HG03095 (cell line): ENCODE data around the gene MRS2.
"Not testable (repeated sequence)": the region's sequence is repeated elsewhere in the genome, so short reads cannot be mapped to it uniquely, and the experiment has no call there.

ENCODE experiments used
- ATAC-seq: cut with Tn5 transposase; IDR thresholded peaks from one replicate; pipeline ENCODE4 v1.9.1; 2021; ENCODE audit warnings: moderate library complexity; ENCODE audit not compliant: unreplicated experiment

The MRS2 gene

GRCh38 chr6:24402697-24403500, at the start of gene MRS2:
MRS2 (plus strand) TSS chr6:24402936; CDS start chr6:24403047, 111 bp downstream.
- peak; percentile 94 for ATAC-seq

- no peak for ATAC-seq
These were observed 48.9 kb upstream of the MRS2 start for GRCh38 chr6:24353861-24354260.

DNA sequence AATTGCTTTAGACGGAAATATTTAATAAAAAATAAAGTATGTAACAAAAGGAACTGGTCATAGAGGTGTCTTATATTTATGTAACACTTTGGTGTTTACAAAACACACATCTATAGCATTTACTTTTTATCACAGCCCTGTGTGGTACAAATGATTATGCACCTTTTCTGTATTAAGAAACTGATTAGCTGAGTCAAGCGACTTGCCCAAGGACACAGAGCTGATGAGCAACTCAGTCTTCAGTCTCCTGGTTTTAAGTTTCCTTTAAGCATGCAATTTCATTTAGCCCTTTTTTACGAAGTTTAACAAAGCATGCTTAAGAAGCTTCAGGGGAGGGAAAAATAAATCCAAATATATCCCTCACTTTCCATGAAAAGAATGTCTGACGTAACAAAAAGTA, 47.3 kb upstream of the MRS2 start:
- ATAC-seq: no peak

DNA sequence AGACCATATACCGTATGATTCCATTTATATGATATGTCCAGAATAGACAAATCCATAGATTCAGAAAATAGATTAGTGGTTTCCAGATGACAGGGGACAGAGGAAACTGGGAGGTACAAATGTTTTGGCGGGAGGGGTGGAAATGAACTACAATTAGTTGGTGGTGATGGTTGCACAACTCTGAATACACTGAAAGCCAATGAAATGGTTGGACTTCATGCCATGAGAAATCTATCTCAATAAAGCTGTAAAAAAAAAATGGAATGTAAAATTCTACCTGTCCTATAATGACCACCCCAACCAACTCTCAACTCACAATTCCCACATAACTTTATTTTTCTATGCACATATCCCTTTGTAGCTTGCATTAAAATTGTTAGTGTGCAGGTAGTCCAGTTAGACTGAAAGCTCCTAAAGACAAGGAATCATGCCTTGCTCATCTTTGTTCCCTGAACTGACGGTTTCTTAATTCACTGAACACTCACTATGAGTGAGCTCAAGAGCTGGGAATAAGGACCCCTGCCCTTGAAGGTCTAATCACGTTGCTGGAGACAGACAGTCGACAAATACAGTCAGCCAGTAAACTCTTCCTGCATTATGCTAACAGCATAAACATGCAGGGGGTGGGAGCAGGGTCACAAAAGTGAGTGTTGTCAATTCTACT, 46.3 kb upstream of the MRS2 start:
- no peak for ATAC-seq

DNA sequence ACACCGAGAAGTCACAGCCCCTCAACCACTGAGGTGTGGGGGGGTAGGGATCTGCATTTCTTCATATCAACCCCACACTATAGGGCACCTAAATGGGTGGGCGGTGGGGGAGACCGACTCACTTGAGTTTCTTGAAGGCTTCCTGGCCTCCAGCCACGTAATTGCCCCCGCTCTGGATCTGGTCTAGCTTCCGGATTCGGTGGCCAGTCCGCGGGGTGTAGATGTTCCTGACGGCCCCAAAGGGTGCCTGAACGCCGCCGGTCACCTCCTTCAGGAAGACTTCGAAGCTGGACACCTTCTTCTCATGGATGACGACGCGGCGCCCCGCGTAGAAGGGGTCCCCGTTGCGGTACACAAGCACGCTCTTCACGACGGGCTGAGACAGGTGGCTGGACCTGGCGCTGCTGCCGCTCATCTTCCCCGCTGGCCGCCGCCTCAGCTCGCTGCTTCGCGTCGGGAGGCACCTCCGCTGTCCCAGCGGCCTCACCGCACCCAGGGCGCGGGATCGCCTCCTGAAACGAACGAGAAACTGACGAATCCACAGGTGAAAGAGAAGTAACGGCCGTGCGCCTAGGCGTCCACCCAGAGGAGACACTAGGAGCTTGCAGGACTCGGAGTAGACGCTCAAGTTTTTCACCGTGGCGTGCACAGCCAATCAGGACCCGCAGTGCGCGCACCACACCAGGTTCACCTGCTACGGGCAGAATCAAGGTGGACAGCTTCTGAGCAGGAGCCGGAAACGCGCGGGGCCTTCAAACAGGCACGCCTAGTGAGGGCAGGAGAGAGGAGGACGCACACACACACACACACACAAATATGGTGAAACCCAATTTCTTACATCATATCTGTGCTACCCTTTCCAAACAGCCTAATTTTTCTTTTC, 45.2 kb upstream of the MRS2 start, which contains the start of gene DCDC2:
DCDC2 (minus strand) TSS at position 724 of the 883 bp plus-strand sequence; CDS start at position 415, 309 bp downstream.
- ATAC-seq: no peak

DNA sequence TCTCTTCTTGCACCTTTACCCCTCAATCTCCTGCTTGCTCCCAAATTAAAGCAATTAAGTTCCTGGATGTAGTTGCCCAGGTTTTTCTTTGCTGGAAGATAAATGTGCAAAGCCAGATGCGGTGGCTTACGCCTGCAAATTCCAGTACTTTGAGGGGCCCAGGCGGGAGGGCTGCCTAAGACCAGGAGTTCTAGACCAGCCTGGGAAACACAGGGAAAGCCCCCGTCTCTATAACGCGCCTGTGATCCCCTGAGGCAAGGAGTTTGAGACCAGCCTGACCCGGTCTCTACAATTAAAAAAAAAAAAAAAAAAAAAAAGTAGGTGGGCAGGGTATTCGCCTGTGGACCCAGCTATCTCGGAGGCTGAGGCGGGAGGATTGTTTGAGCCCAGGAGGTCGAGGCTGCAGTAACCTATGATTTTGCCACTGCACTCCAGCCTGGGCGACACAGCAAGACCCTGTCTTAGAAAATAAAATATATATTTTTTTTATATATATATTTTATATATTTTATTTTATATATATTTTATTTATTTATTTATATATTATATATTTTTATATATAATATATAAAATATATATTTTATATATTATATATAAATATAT, 44.4 kb upstream of the MRS2 start:
- no peak for ATAC-seq

DNA sequence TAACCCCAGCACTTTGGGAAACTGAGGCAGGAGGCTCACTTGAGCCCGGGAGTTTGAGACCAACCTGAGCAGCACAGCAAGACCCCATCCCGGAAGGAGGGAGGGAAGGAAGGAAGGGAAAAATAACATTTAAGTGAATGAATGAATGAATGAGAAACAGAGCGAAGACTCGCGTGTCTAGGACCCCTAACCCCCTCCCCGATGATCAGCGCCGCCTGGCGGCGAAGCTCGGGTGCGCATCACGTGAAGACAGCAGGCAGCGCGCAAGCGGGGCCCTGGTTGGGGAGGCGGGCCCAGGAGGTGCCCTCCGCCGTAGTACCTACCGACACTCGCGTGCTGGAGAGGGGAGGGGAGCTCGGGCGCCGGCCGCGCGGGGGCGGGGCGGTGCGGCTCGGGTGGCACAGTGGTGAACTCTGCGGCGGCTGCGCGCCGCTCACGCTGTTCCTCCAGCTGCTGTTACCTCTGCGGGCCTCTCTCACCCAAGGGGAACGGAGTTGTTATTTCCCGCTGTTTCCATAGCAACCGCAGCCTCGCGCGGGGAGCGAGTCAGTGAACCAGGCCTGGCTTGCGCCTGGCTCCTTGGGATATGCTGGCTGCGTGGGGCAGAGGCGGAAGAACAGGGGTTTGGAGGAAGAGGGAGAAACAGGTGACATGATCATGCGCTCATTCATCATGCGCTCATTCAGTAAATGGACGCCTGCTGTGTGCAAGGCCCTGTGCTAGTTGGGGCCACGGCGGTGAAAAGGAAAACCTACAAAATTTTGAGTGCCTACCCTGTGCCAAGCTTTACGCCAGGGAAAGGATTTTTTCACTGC, 42.9 kb upstream of the MRS2 start:
- peak; percentile 75 for ATAC-seq

DNA sequence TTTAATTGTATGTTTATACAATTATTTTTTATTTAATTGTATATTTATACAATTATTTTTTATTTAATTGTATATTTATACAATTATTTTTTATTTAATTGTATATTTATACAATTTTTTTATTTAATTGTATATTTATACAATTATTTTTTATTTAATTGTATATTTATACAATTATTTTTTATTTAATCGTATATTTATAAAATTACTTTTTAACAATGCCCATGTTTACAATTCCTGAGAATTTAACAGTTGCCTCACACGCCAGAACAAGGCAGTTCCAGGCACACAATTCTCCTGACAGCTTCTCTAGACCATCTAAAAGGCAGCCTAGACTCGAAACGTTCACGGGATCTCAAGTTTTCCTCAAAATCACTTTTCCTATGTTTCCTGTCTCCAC, 40.4 kb upstream of the MRS2 start:
- not testable (repeated sequence) for ATAC-seq

DNA sequence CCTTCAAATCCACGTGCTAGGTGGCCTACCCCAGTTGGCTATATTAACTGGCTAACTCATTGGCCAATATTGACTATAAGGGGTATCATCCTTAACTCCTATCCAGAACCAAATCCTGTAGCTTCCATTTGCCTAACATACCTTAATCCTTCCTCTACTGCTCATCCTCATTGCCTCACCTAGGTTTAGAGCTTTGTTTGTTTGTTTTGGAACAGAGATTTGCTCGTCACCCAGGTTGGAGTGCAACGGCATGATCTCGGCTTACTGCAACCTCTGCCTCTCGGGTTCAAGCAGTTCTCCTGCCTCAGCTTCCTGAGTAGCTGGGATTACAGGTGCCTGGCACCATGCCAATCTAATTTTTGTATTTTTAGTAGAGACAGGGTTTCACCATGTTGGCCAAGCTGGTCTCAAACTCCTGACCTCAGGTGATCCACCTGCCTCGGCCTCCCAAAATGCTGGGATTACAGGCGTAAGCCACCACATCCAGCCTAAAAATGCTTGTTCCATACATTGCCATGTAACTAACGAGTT, 37.6 kb upstream of the MRS2 start:
- not testable (repeated sequence) for ATAC-seq

GRCh38 chr6:24374612-24375011, 28.1 kb upstream of the MRS2 start:
- ATAC-seq: no peak

DNA sequence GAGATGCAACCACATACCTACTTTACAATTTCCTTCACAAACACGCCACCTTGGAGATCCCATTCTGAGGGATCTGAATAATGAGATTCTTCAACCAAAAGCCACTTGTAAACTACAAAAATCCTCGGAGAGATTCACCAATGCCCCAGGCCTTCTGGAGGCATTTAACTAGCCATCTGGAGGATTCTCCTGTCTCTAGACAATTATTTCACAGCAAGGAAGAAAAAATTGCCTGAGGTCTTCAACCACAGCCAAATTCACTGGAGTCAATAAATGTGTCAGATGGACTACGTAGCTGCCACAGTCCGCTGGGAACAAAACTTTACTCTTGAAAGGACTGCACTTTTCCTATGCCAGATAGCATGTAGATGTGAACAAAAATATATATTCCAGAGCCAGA, 25.9 kb upstream of the MRS2 start:
- ATAC-seq: no peak

DNA sequence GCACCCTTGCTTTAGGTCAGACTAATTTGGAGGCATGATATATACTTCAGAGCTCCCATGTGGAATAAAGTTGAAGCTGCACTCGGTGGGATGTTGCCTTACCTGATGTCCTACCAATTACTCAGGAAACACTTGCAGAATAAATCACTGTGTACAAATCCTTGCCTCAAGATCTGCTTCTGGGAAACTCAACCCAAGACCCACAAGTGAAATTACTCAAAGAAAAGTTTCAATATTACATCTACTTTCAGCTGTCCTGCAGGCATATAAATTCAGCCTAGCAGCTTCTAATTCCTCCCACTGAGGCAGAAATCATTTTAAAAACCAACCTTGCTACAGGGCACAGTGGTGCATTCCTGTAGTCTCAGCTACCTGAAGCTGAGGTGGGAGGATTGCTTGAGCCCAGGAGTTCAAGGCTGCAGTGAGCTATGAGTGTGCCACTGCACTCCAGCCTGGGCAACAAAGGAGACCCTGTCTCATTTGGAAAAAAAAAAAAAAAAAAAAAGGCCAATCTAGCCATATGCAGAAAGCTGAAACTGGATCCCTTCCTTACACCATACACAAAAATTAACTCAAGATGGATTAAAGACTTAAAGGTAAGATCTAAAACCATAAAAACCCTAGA, 24.2 kb upstream of the MRS2 start:
- ATAC-seq: no peak

GRCh38 chr6:24381476-24382219, 21.1 kb upstream of the MRS2 start:
- no peak for ATAC-seq

DNA sequence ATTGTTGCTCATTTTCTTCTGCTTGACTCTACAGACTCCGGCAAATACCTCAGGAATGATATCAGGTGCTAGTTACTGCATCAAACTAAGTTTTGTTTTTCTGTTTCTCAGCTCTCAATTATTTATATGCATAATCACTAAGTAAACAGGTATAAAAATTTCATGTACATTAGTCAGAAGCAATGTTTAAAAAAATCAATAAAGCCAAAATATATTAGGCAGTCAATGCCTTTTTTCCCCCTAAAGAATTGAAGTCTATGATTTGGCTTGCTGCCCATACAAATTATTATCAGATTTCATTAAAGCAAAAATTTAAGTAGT, 20.6 kb upstream of the MRS2 start:
- no peak for ATAC-seq

GRCh38 chr6:24382891-24383494, 19.7 kb upstream of the MRS2 start:
- not testable (repeated sequence) for ATAC-seq

GRCh38 chr6:24384369-24385130, 18.2 kb upstream of the MRS2 start:
- ATAC-seq: not testable (repeated sequence)

GRCh38 chr6:24385536-24386269, 17.0 kb upstream of the MRS2 start:
- ATAC-seq: no peak
